ENCODE measurements around the gene MACC1. TPM values are rescaled to one million over a fixed set of nuclear protein-coding genes. Genes with fewer than 3 reads are reported as not detected.

MACC1 gene
- total RNA-seq, 1 donor = 0.18 TPM

- no peak for TF ChIP-seq CTCF (IDR thresholded peaks at IDR 0.05; ENCODE audit: insufficient read depth, low read length)
- no peak for DNase-seq (ENCODE audit: low read depth)
- H3K4me3 ChIP-seq (ENCODE audit: low read depth, low read length) = no peak overlapping the region
Measured at GRCh38 chr7:20246236-20246635, 29.1 kb upstream of the MACC1 start.

- no peak overlapping the region for H3K4me3 ChIP-seq (ENCODE audit: low read depth, low read length)
- TF ChIP-seq CTCF (IDR thresholded peaks at IDR 0.05; ENCODE audit: insufficient read depth, low read length) = no peak
- peak; percentile 79 for DNase-seq (ENCODE audit: low read depth)
Measured at GRCh38 chr7:20244334-20245120, 27.3 kb upstream of the MACC1 start.

GRCh38 chr7:20241911-20242261, 24.7 kb upstream of the MACC1 start:
- DNase-seq (ENCODE audit: low read depth) = no peak
- TF ChIP-seq CTCF (IDR thresholded peaks at IDR 0.05; ENCODE audit: insufficient read depth, low read length) = no peak
- no peak overlapping the region for H3K4me3 ChIP-seq (ENCODE audit: low read depth, low read length)

- TF ChIP-seq CTCF (IDR thresholded peaks at IDR 0.05; ENCODE audit: insufficient read depth, low read length) = no peak
- peak; percentile 99 for DNase-seq (ENCODE audit: low read depth)
- no peak overlapping the region for H3K4me3 ChIP-seq (ENCODE audit: low read depth, low read length)
Measured at GRCh38 chr7:20241194-20241910, 24.2 kb upstream of the MACC1 start.

- no peak for DNase-seq (ENCODE audit: low read depth)
- H3K4me3 ChIP-seq (ENCODE audit: low read depth, low read length) = no peak overlapping the region
- no peak for TF ChIP-seq CTCF (IDR thresholded peaks at IDR 0.05; ENCODE audit: insufficient read depth, low read length)
Measured at GRCh38 chr7:20240080-20240926, 23.1 kb upstream of the MACC1 start.

- no peak overlapping the region for H3K4me3 ChIP-seq (ENCODE audit: low read depth, low read length)
Measured at GRCh38 chr7:20238754-20239324, 21.7 kb upstream of the MACC1 start.

More at GRCh38 chr7:20238754-20239324, 21.7 kb upstream of the MACC1 start:
- DNase-seq (ENCODE audit: low read depth) = no peak
- no peak for TF ChIP-seq CTCF (IDR thresholded peaks at IDR 0.05; ENCODE audit: insufficient read depth, low read length)

Data from fibroblast of the aortic adventitia (primary cell).